Inflammatory macrophage treated with lipopolysaccharide for 4 hours (primary cell): ENCODE data around the gene TTLL9.

ENCODE experiments used
- DNase-seq: peaks from one replicate; pipeline ENCODE4 v3.0.0-alpha.2; 2020

Gene TTLL9

DNA sequence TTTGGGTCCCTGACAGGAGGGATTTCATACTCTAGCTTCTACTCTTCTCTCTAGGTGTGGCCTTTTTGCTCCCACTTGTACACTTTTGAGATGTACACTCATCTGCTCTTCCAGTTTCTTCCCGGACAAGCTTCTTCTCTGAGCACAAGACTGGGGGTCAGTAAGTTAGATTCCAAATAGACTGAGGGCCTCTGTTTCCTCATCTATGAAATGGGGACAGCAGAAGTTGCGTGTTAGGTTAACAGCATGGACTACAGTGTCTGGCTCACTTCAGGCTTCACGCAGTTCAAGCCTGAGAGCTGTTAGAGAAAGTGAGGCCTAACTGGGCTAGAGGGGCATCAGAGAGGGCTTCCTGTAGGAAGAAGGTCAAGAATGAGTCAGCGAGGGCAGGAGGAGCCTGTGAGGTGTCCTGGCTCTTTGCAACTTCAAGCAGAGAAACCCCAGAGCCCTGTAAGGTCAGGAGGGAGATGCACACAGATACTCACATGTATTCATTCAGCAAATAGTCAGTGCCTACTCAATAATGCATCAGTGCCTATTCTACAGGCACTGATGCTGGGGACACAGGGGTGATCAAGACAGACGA lies 118.1 kb downstream of the TTLL9 start:
- DNase-seq = no peak

GRCh38 chr20:31989030-31989645 lies 118.7 kb downstream of the TTLL9 start:
- DNase-seq = no peak

DNA sequence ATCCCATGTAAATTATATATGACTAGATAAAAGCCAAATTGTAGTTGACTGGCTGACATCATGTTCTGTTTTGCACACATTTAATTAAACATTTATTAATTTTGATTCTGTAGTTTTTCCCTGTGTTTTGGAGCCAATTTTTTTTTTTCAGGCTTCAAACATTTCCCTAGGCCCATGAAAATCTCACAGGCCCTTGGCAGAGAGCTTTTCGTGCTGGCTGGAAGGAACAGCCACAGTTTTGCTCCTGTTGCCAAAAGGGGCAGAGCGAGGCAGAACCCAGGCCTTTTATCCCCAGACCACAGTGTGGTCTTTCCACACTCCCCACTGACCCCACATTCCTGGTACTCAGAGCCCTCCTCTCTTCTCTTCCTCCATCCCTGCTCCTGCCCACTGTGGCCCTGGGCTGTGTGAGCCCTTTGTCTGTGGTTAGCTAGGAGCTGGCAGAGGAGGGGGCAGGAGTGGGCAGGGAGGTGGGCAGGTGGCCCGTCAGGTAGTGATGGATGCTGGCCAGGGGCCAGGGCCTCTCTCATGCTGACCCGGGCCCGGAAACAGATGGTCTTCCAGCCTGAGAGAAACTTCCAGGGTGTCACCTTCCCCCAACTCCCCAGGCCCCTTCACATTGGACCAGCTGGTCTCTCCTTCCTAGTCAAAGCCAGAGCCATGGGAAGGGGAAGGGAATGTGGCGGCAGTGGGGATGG lies 120.4 kb downstream of the TTLL9 start:
- DNase-seq = no peak

DNA sequence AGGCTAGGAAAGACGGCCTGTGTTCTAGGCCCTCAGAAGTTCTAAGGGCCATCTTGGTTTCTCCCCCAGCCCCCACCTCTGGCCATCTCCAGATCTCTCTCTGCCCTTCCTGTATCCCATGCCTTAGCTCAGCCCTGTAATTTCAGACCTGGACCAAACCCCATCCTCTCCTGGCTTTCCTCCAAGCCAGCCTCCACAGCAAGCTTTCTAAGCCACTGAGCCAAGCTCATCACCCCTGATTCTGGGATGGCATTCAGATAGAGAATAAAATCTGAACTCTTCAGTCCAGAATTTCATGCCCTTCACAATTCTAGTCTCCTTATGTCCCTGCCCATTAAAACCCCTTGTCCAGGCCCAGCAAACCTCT lies 120.9 kb downstream of the TTLL9 start:
- DNase-seq = no peak

GRCh38 chr20:31992086-31992485 lies 121.7 kb downstream of the TTLL9 start:
- no peak for DNase-seq
